ENCODE data around the gene ARHGAP20. TPM values are rescaled to one million over a fixed set of nuclear protein-coding genes. Genes with fewer than 3 reads are reported as not detected.

ARHGAP20 gene
- total and polyA plus RNA-seq, 2 experiments from 2014 or later: 0.84 to 0.97 TPM

DNA sequence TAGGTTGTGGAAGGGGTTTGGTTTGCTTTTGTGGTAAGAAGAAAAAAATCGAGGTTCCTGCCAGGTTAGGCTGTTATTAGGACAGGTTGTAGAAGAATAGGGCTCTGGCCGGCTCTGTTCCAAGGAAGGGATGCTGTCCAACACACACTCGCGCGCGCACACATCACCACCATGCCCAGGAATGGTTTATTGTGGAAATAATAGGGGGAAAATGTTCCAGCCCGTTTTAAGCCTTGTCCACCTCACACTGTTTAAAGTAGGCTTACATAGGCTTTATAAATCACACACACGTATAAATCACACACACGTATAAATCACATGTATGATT, 1.2 kb upstream of the ARHGAP20 start:
- 67 to 68% methylated on average over 9 of the region's 9 CpGs for WGBS, 2 experiments (ENCODE audit: low coverage in 1 of 2, low lambda C conversion rate in 2 of 2, missing lambda C conversion rate in 2 of 2)
- Histone ChIP-seq H3K36me3 (ENCODE audit: low read depth) (no peaks in the 10 kb centered on the region), H3K9me3 (ENCODE audit: low read depth) (no peaks in the 10 kb centered on the region), H3K9me2 (ENCODE audit: insufficient read depth) (no peaks in the 10 kb centered on the region), H3K79me2 (ENCODE audit: insufficient read depth) (no peaks in the 10 kb centered on the region), H4K20me1 (ENCODE audit: insufficient read depth) (no peaks in the 10 kb centered on the region), H3K4me2 (ENCODE audit: unreplicated experiment) (peak overlapping the region; percentile 79), H3K9ac (no peak overlapping the region), H3K27ac (no peak overlapping the region), H3K27me3 (replicated peaks; ENCODE audit: insufficient read depth) (no peaks in the 10 kb centered on the region), H3K4me1 (ENCODE audit: insufficient read depth) (peaks cover 22% of the 10 kb centered on the region), H3F3A (ENCODE audit: insufficient read depth) (peaks cover 40% of the 10 kb centered on the region), H2AFZ (peak overlapping the region; percentile 78; the same call in 1 of the 2 replicates), H3K4me3 (peak overlapping the region; percentile 78)
- DNase-seq: no peak
- in situ Hi-C loops (cut with MboI): loop anchor here (25.0 kb wide), 2 partner anchors 524 to 724 kb away; partner anchors contain the start of gene POU2AF2
- TF ChIP-seq EZH2phosphoT487 (IDR thresholded peaks at IDR 0.05; ENCODE audit: insufficient read depth, low read depth) (no peak), EZH2 (IDR thresholded peaks at IDR 0.05; ENCODE audit: insufficient read depth, poor library complexity, severe bottlenecking) (no peak)

DNA sequence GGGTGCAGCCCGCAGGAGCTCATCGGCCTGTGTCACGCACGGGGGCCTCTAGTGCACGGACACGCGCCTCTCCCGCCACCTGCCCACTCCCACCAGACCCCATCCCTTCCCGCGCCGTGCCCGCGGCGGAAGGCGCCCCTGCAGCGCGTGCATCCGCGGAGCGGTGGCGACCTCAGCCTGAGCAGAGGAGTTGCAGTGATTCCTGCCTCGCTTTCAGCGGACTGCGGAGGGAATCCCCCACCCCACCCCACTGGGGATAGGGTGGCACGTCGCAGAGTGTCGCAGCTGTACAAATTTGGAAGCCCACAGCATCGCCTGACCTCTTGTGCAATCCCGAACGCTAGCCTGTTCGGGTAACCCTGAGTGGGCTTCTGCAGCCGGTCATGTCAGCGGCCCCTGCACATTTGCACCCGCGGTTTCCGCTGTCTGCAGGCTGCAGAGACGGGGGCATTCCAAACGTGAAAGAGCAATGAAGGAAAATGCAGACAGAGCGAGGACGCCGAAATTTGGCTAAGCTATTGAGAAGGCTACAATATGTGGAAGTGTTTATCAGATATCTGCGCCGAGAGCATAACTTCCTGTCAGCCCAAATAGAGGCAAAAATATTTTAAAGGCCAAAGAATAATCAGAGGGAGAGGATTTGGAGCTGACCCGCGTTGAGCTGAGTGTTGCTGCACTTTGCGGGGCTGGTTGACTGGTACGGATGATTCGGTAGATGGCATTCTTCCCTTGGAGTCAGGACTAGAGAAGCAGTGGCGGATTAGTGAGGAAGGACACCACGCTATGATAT, 617 bp upstream of the ARHGAP20 start:
- no peaks in the 10 kb centered on the region for H3K36me3 ChIP-seq (ENCODE audit: low read depth)
- peaks cover 22% of the 10 kb centered on the region for H3K4me1 ChIP-seq (ENCODE audit: insufficient read depth)
- peak overlapping the region; percentile 79 for H3K4me2 ChIP-seq (ENCODE audit: unreplicated experiment)
- no peak overlapping the region for H3K27ac ChIP-seq
- H4K20me1 ChIP-seq (ENCODE audit: insufficient read depth): no peaks in the 10 kb centered on the region
- H3K9me2 ChIP-seq (ENCODE audit: insufficient read depth): no peaks in the 10 kb centered on the region
- H3K9ac ChIP-seq: peak overlapping the region; percentile 50
- peak overlapping the region; percentile 78 for H3K4me3 ChIP-seq
- H2AFZ ChIP-seq: peak overlapping the region; percentile 78
- TF ChIP-seq EZH2 (IDR thresholded peaks at IDR 0.05; ENCODE audit: insufficient read depth, poor library complexity, severe bottlenecking) (no peak), EZH2phosphoT487 (IDR thresholded peaks at IDR 0.05; ENCODE audit: insufficient read depth, low read depth) (no peak)
- in situ Hi-C loops (cut with MboI): loop anchor here (25.0 kb wide), 2 partner anchors 524 to 724 kb away; partner anchors contain the start of gene POU2AF2
- no peaks in the 10 kb centered on the region for H3K9me3 ChIP-seq (ENCODE audit: low read depth)
- H3F3A ChIP-seq (ENCODE audit: insufficient read depth): peaks cover 40% of the 10 kb centered on the region
- 2 to 3% methylated on average over 48 to 50 of the region's 50 CpGs for WGBS, 2 experiments (ENCODE audit: low coverage in 1 of 2, low lambda C conversion rate in 2 of 2, missing lambda C conversion rate in 2 of 2)
- no peaks in the 10 kb centered on the region for H3K27me3 ChIP-seq (replicated peaks; ENCODE audit: insufficient read depth)
- DNase-seq: peak; percentile 64
- H3K79me2 ChIP-seq (ENCODE audit: insufficient read depth): no peaks in the 10 kb centered on the region

DNA sequence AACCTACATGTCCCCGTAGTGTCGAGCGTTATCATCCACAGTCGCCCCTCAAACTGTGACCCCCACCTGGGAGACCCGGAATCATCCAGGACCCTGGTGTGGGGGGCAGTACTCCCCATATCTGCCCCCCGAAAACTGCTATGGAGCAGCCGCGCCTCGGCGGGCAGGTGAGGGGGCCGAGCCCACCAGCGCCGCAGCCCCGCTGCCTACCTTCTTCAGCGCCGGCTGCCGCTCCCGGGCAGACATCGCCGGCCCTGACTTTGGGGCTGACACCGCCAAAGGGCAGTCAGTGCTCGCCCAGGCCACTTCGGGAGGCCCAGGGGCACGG, 825 bp downstream of the ARHGAP20 start:
- Histone ChIP-seq H3K27me3 (replicated peaks; ENCODE audit: insufficient read depth) (no peaks in the 10 kb centered on the region), H4K20me1 (ENCODE audit: insufficient read depth) (no peaks in the 10 kb centered on the region), H3K4me3 (peak overlapping the region; percentile 78), H3K36me3 (ENCODE audit: low read depth) (no peaks in the 10 kb centered on the region), H3K4me1 (ENCODE audit: insufficient read depth) (peaks cover 16% of the 10 kb centered on the region), H3K9ac (peak overlapping the region; percentile 54), H3K9me3 (ENCODE audit: low read depth) (no peaks in the 10 kb centered on the region), H2AFZ (peak overlapping the region; percentile 92), H3K79me2 (ENCODE audit: insufficient read depth) (no peaks in the 10 kb centered on the region), H3K9me2 (ENCODE audit: insufficient read depth) (no peaks in the 10 kb centered on the region), H3F3A (ENCODE audit: insufficient read depth) (peaks cover 35% of the 10 kb centered on the region), H3K27ac (no peak overlapping the region), H3K4me2 (ENCODE audit: unreplicated experiment) (peak overlapping the region; percentile 74)
- in situ Hi-C loops (cut with MboI): loop anchor here (25.0 kb wide), 2 partner anchors 526 to 726 kb away; partner anchors contain the start of gene POU2AF2
- WGBS, 2 experiments (ENCODE audit: low coverage in 1 of 2, low lambda C conversion rate in 2 of 2, missing lambda C conversion rate in 2 of 2): 1% methylated on average over 19 of the region's 24 CpGs
- DNase-seq: no peak
- TF ChIP-seq EZH2phosphoT487 (IDR thresholded peaks at IDR 0.05; ENCODE audit: insufficient read depth, low read depth): no peak
- no peak for TF ChIP-seq EZH2 (IDR thresholded peaks at IDR 0.05; ENCODE audit: insufficient read depth, poor library complexity, severe bottlenecking)

DNA sequence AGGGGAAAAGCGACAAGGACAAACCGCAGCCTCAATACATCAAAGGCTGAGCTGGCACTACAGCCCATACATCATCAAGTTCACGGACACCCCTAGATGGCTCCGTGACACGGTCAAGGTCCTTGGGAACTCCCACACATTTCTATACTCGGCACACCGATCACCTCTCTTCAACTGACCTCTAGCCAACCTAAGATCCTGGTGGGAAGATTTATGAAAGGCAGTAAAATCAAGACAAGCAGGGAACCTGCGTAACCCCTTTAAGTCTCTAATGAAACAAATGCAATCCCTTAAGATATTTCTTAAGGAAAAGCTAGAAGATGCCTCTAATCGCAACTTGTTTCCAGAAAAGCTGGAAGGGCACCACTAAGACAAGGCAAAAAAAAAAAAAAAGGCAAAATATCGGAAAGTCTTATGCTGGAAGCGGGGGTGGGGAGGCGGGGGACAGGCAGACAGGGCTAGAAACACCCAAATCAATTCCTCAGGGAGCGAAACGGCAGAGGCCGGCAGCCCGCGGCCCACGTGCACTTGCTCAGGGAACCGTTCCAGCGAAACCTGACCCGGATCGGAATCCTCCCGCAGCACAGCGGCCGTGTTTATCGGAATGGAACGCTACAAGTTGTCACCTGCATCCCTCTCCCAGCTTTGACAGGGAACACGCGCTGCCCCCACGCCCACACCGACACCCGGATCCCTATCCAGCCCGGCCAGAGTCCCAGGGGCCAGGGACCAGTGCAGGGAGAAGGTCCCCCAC, 1.4 kb downstream of the ARHGAP20 start:
- Histone ChIP-seq H3K27me3 (replicated peaks; ENCODE audit: insufficient read depth) (no peaks in the 10 kb centered on the region), H3K9me3 (ENCODE audit: low read depth) (no peaks in the 10 kb centered on the region), H3F3A (ENCODE audit: insufficient read depth) (peaks cover 30% of the 10 kb centered on the region), H3K4me3 (peak overlapping the region; percentile 78), H3K36me3 (ENCODE audit: low read depth) (no peaks in the 10 kb centered on the region), H2AFZ (peak overlapping the region; percentile 92), H3K4me1 (ENCODE audit: insufficient read depth) (peaks cover 10% of the 10 kb centered on the region), H3K9me2 (ENCODE audit: insufficient read depth) (no peaks in the 10 kb centered on the region), H3K27ac (no peak overlapping the region), H3K79me2 (ENCODE audit: insufficient read depth) (no peaks in the 10 kb centered on the region), H3K4me2 (ENCODE audit: unreplicated experiment) (peak overlapping the region; percentile 74), H4K20me1 (ENCODE audit: insufficient read depth) (no peaks in the 10 kb centered on the region), H3K9ac (peak overlapping the region; percentile 54; the same call in 1 of the 2 replicates)
- TF ChIP-seq EZH2phosphoT487 (IDR thresholded peaks at IDR 0.05; ENCODE audit: insufficient read depth, low read depth) (no peak), EZH2 (IDR thresholded peaks at IDR 0.05; ENCODE audit: insufficient read depth, poor library complexity, severe bottlenecking) (no peak)
- 13 to 16% methylated on average over 32 to 33 of the region's 33 CpGs for WGBS, 2 experiments (ENCODE audit: low coverage in 1 of 2, low lambda C conversion rate in 2 of 2, missing lambda C conversion rate in 2 of 2)
- DNase-seq: peak; percentile 68
- in situ Hi-C loops (cut with MboI): loop anchor here (25.0 kb wide), 2 partner anchors 526 to 726 kb away; partner anchors contain the start of gene POU2AF2

All from GM23248 (cell line).